Stimulated activated CD4-positive, alpha-beta T cell treated with anti-CD3 and anti-CD28 coated beads, Interleukin-1b, Interleukin-23, amount 100 ng/mL, for 24 hours (primary cell): Measurements from ENCODE around the gene FN1.
"Not testable (repeated sequence)": the region's sequence is repeated elsewhere in the genome, so short reads cannot be mapped to it uniquely, and the experiment has no call there.

Source experiments
- DNase-seq, 4 experiments: peaks; one replicate each; pipeline ENCODE4 v3.0.0-alpha.2; 2020; ENCODE audit warnings: low read depth in 4 of 4, low spot score in 1 of 4

FN1 gene

GRCh38 chr2:215423928-215424540 is 11.8 kb downstream of the FN1 start:
- no peak for DNase-seq

GRCh38 chr2:215423234-215423633 is 12.6 kb downstream of the FN1 start:
- no peak for DNase-seq

GRCh38 chr2:215422676-215423075 is 13.2 kb downstream of the FN1 start:
- DNase-seq: no peak

GRCh38 chr2:215421859-215422461 is 13.9 kb downstream of the FN1 start:
- no peak for DNase-seq

- no peak for DNase-seq
These were observed 15.4 kb downstream of the FN1 start for GRCh38 chr2:215420471-215420935.

- DNase-seq: no peak
These were observed 15.9 kb downstream of the FN1 start for GRCh38 chr2:215419769-215420470.

GRCh38 chr2:215419113-215419512 is 16.8 kb downstream of the FN1 start:
- no peak for DNase-seq

GRCh38 chr2:215418064-215418963 is 17.6 kb downstream of the FN1 start:
- DNase-seq: no peak

- no peak for DNase-seq
These were observed 18.4 kb downstream of the FN1 start for GRCh38 chr2:215417400-215417951.

GRCh38 chr2:215416656-215417055 is 19.2 kb downstream of the FN1 start:
- no peak for DNase-seq

GRCh38 chr2:215415820-215416577 is 19.9 kb downstream of the FN1 start:
- DNase-seq: no peak

- no peak for DNase-seq
These were observed 20.6 kb downstream of the FN1 start for GRCh38 chr2:215415218-215415617.

GRCh38 chr2:215414674-215415073 is 21.2 kb downstream of the FN1 start:
- DNase-seq: no peak

GRCh38 chr2:215413974-215414373 is 21.9 kb downstream of the FN1 start:
- DNase-seq: no peak

- DNase-seq: no peak
These were observed 22.4 kb downstream of the FN1 start for GRCh38 chr2:215413484-215413777.

- DNase-seq: no peak
These were observed 23.7 kb downstream of the FN1 start for GRCh38 chr2:215411941-215412743.

GRCh38 chr2:215410932-215411285 is 25.0 kb downstream of the FN1 start:
- DNase-seq: no peak

GRCh38 chr2:215410181-215410931 is 25.5 kb downstream of the FN1 start:
- not testable (repeated sequence) for DNase-seq
